Measurements from ENCODE around the gene EHMT1. TPM values are rescaled to one million over a fixed set of nuclear protein-coding genes. Genes with fewer than 3 reads are reported as not detected.

EHMT1 gene
- total RNA-seq, 4 donors from 2014 or later, result 77.2 to 300 (median 161) TPM

GRCh38 chr9:137689745-137690529 lies 71.1 kb downstream of the EHMT1 start:
- Histone ChIP-seq H3K4me1 (peaks cover 0 to 7% (median 0%) of the 10 kb centered on the region in 4 donors), H3K9me3 (no peaks in the 10 kb centered on the region), H3K4me3 (no peak overlapping the region), H3K27ac (no peak overlapping the region), H3K36me3 (no peaks in the 10 kb centered on the region), H3K27me3 (no peaks in the 10 kb centered on the region)
- TF ChIP-seq CTCF (IDR thresholded peaks at IDR 0.05) (no peak), POLR2A (IDR thresholded peaks at IDR 0.05) (no peak)
- DNase-seq, result no peak

- Histone ChIP-seq H3K4me3 (no peak overlapping the region), H3K4me1 (peaks cover 0 to 12% (median 0%) of the 10 kb centered on the region in 4 donors), H3K27ac (peak overlapping the region in 1 of 4 donors; percentile 20), H3K9me3 (no peaks in the 10 kb centered on the region), H3K27me3 (no peaks in the 10 kb centered on the region), H3K36me3 (no peaks in the 10 kb centered on the region)
- DNase-seq, result no peak
- TF ChIP-seq POLR2A (IDR thresholded peaks at IDR 0.05) (no peak), CTCF (IDR thresholded peaks at IDR 0.05) (no peak)
Measured at GRCh38 chr9:137690930-137691645, 72.3 kb downstream of the EHMT1 start.

- no peaks in the 10 kb centered on the region for H3K9me3 ChIP-seq
- TF ChIP-seq POLR2A (IDR thresholded peaks at IDR 0.05), result no peak
- no peak for TF ChIP-seq CTCF (IDR thresholded peaks at IDR 0.05)
- no peaks in the 10 kb centered on the region for H3K27me3 ChIP-seq
- H3K27ac ChIP-seq, result peak overlapping the region in 1 of 4 donors; percentile 20
- no peaks in the 10 kb centered on the region for H3K36me3 ChIP-seq
- H3K4me1 ChIP-seq, result peaks cover 0 to 12% (median 0%) of the 10 kb centered on the region in 4 donors
- DNase-seq, result peak in 2 of 3 donors; percentile 58 to 72
- no peak overlapping the region for H3K4me3 ChIP-seq
Measured at GRCh38 chr9:137691646-137692351, 73.0 kb downstream of the EHMT1 start.

GRCh38 chr9:137694236-137694959 lies 75.6 kb downstream of the EHMT1 start:
- DNase-seq, result no peak
- no peak for TF ChIP-seq POLR2A (IDR thresholded peaks at IDR 0.05)
- H3K9me3 ChIP-seq, result no peaks in the 10 kb centered on the region
- H3K4me3 ChIP-seq, result no peak overlapping the region
- H3K36me3 ChIP-seq, result no peaks in the 10 kb centered on the region
- H3K27ac ChIP-seq, result no peak overlapping the region
- H3K27me3 ChIP-seq, result no peaks in the 10 kb centered on the region
- H3K4me1 ChIP-seq, result peaks cover 0 to 12% (median 0%) of the 10 kb centered on the region in 4 donors

GRCh38 chr9:137694962-137695875 lies 76.4 kb downstream of the EHMT1 start:
- TF ChIP-seq CTCF (IDR thresholded peaks at IDR 0.05) (peak; percentile 8 to 76 (median 66)), POLR2A (IDR thresholded peaks at IDR 0.05) (no peak)
- DNase-seq, result peak in 2 of 3 donors; percentile 70 to 75
- Histone ChIP-seq H3K4me3 (no peak overlapping the region), H3K9me3 (no peaks in the 10 kb centered on the region), H3K27me3 (no peaks in the 10 kb centered on the region), H3K27ac (no peak overlapping the region), H3K36me3 (no peaks in the 10 kb centered on the region), H3K4me1 (peaks cover 0 to 12% (median 0%) of the 10 kb centered on the region in 4 donors)

Data from Peyer's patch (tissue), 4 donors.